Spleen (tissue), 7 donors: ENCODE data around the gene EXOSC5.

ENCODE experiments used
- POLR2AphosphoS5 ChIP-seq, 3 donors: sonication (generic); formaldehyde crosslinking; IDR thresholded peaks; one replicate each; pipeline ENCODE4 v1.5.1; 2017; ENCODE audit warnings: antibody characterized with exemption in 3 of 3
- TF ChIP-seq, protein P1 (sequence below), 11 experiments: fragments of 200-600 bp in 7 of 11; fragments of 450-650 bp in 4 of 11; sonication (generic) in 4 of 11; IDR thresholded peaks in 8 of 11; conservative IDR thresholded peaks in 3 of 11; 1 replicate in 7 of 11; 2 replicates in 4 of 11; pipeline versions ENCODE4 v1.4.0 to v1.8.0; 2016 to 2021; ENCODE audit warnings: antibody characterized with exemption in 11 of 11, inconsistent platforms in 4 of 11, mild to moderate bottlenecking in 1 of 11
- donor health status: DM: no; HTN: no; CAD: no; lungs with moderate emphysema.
- donor health status: DM: no; HTN: no; CAD: no.
- donor health status: DM: no; HTN: no; CAD: no.

DNA sequence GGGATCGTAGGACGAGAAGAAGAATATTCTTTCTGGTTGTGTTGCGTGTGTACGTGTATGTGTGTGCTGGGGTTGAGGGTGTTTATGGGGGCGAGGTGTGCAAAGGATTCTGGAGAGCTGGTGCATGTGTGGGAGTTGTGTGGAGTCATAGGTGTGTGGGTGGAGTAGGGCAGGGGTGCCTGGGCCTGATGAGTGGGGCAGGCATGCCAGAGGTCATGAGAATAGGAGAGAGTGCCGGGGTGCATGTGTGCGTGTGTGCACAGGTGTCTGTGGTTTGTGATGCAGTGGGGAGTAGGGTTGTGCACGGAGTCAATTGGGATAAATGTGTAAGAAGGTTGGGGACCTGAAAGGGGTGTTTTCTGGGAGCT is 20.2 kb downstream of the EXOSC5 start:
- TF ChIP-seq, protein P1, sequence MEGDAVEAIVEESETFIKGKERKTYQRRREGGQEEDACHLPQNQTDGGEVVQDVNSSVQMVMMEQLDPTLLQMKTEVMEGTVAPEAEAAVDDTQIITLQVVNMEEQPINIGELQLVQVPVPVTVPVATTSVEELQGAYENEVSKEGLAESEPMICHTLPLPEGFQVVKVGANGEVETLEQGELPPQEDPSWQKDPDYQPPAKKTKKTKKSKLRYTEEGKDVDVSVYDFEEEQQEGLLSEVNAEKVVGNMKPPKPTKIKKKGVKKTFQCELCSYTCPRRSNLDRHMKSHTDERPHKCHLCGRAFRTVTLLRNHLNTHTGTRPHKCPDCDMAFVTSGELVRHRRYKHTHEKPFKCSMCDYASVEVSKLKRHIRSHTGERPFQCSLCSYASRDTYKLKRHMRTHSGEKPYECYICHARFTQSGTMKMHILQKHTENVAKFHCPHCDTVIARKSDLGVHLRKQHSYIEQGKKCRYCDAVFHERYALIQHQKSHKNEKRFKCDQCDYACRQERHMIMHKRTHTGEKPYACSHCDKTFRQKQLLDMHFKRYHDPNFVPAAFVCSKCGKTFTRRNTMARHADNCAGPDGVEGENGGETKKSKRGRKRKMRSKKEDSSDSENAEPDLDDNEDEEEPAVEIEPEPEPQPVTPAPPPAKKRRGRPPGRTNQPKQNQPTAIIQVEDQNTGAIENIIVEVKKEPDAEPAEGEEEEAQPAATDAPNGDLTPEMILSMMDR (IDR thresholded peaks at IDR 0.05 in 8 of 11, conservative IDR thresholded peaks at IDR 0.05 in 3 of 11) = no peak
- TF ChIP-seq POLR2AphosphoS5 (IDR thresholded peaks at IDR 0.05) = no peak
